HCT116 (cell line): ENCODE results near the gene MZT2B. TPM values are rescaled to one million over a fixed set of nuclear protein-coding genes. Genes with fewer than 3 reads are reported as not detected.
"Not testable (repeated sequence)": the region's sequence is repeated elsewhere in the genome, so short reads cannot be mapped to it uniquely, and the experiment has no call there.

Experiments
- ATAC-seq: fragments of 200-7000 bp; cut with Tn5 transposase; 2 replicates; pipeline ENCODE4 v1.9.1; 2020; ENCODE audit warnings: mild to moderate bottlenecking, moderate library complexity
- BruUV-seq: library from RNA; stranded (reverse); fragments of 400-500 nt; replicated peaks from 2 replicates; lab custom pipeline; 2021; lab: Mats Ljungman, UMichigan
- CTCF ChIA-PET: fragments of 300-600 bp; sonication (Branson Sonifier 250); formaldehyde crosslinking; loops from one replicate; lab custom pipeline; 2021; ENCODE audit warnings: antibody characterized with exemption; lab: Charles Lee
- POLR2A ChIA-PET: fragments of 300-600, 350-600 bp; sonication (Branson Sonifier 250); formaldehyde crosslinking; loops from one replicate; lab custom pipeline; 2021; ENCODE audit warnings: antibody characterized with exemption; lab: Charles Lee
- RAD21 ChIA-PET, 2 experiments: fragments of 300-600 bp; sonication (Branson Sonifier 250); formaldehyde crosslinking; loops; one replicate each; lab custom pipeline; 2023; ENCODE audit warnings: low total read pairs in 2 of 2; ENCODE audit not compliant: uncharacterized antibody in 2 of 2, unreplicated experiment in 2 of 2, low non-redundant PET in 1 of 2; lab: Charles Lee
- DNase-seq: peaks from one replicate; pipeline ENCODE4 v3.0.0-alpha.2; 2010; ENCODE audit warnings: low read depth, low spot score
- H2AFZ ChIP-seq: fragments of 200-600 bp; shearing (Covaris generic), sonication (generic); 2 replicates; pipeline ENCODE4 v1.6.1; 2017; ENCODE audit warnings: low read depth, mixed run types, mixed read lengths, antibody characterized with exemption, low read length; ENCODE audit not compliant: poor library complexity, severe bottlenecking
- H3K27ac ChIP-seq: 2 replicates; pipeline ENCODE4 v1.5.1; 2012; ENCODE audit warnings: low read depth, low read length
- H3K27me3 ChIP-seq: fragments of 200-600 bp; sonication (generic); 2 replicates; pipeline ENCODE4 v1.6.1; 2016; ENCODE audit warnings: mixed run types, low read length, mixed read lengths; ENCODE audit not compliant: insufficient read depth
- H3K36me3 ChIP-seq, 2 experiments: fragments of 200-500 bp in 1 of 2; fragments of 200-600 bp in 1 of 2; sonication (Bioruptor generic) in 1 of 2; sonication (generic) in 1 of 2; 2 replicates each; pipeline versions ENCODE4 v1.5.1 to v1.6.1; 2014 to 2016; ENCODE audit warnings: low read length in 2 of 2, inconsistent platforms in 1 of 2, mixed read lengths in 1 of 2, mixed run types in 1 of 2; ENCODE audit not compliant: insufficient read depth in 2 of 2, control insufficient read depth in 1 of 2
- H3K4me1 ChIP-seq, 2 experiments: fragments of 200-600 bp in 1 of 2; sonication (generic) in 1 of 2; 2 replicates each; pipeline versions ENCODE4 v1.5.1 to v1.6.1; 2012 to 2017; ENCODE audit warnings: low read length in 2 of 2, inconsistent platforms in 1 of 2, mild to moderate bottlenecking in 1 of 2, mixed read lengths in 1 of 2, mixed run types in 1 of 2, moderate library complexity in 1 of 2; ENCODE audit not compliant: insufficient read depth in 2 of 2, control insufficient read depth in 1 of 2
- H3K4me2 ChIP-seq: fragments of 200-600 bp; sonication (generic); 2 replicates; pipeline ENCODE4 v1.6.1; 2017; ENCODE audit warnings: mixed run types, low read length, mixed read lengths
- H3K4me3 ChIP-seq, 2 experiments: fragments of 200-600 bp in 1 of 2; sonication (generic) in 1 of 2; replicated peaks in 1 of 2; 2 replicates each; pipeline ENCODE4 v1.5.1; 2011 to 2016; ENCODE audit warnings: low read length in 2 of 2, control low read depth in 1 of 2, low read depth in 1 of 2, mild to moderate bottlenecking in 1 of 2, mixed read lengths in 1 of 2, mixed run types in 1 of 2
- H3K79me2 ChIP-seq: fragments of 200-600 bp; sonication (generic); 2 replicates; pipeline ENCODE4 v1.6.1; 2017; ENCODE audit warnings: mild to moderate bottlenecking, mixed run types, low read length, moderate library complexity, mixed read lengths; ENCODE audit not compliant: insufficient read depth
- H3K9ac ChIP-seq: fragments of 200-600 bp; sonication (generic); 2 replicates; pipeline ENCODE4 v1.6.1; 2016; ENCODE audit warnings: low read length, mixed read lengths
- H3K9me2 ChIP-seq: fragments of 200-600 bp; sonication (generic), shearing (Covaris generic); 2 replicates; pipeline ENCODE4 v1.6.1; 2017; ENCODE audit warnings: mixed run types, mild to moderate bottlenecking, moderate library complexity; ENCODE audit not compliant: insufficient read depth
- H3K9me3 ChIP-seq, 2 experiments: fragments of 200-500 bp in 1 of 2; fragments of 200-600 bp in 1 of 2; sonication (Bioruptor generic) in 1 of 2; sonication (generic) in 1 of 2; 2 replicates each; pipeline ENCODE4 v1.6.1; 2014 to 2017; ENCODE audit warnings: low read length in 2 of 2, mixed read lengths in 2 of 2, inconsistent platforms in 1 of 2, low read depth in 1 of 2, mild to moderate bottlenecking in 1 of 2, mixed run types in 1 of 2, moderate library complexity in 1 of 2; ENCODE audit not compliant: control insufficient read depth in 1 of 2, insufficient read depth in 1 of 2
- H4K20me1 ChIP-seq: fragments of 200-600 bp; sonication (generic), shearing (Covaris generic); 2 replicates; pipeline ENCODE4 v1.6.1; 2017; ENCODE audit warnings: mixed run types, mild to moderate bottlenecking, moderate library complexity; ENCODE audit not compliant: insufficient read depth
- SIN3A ChIP-seq: IDR thresholded peaks from 2 replicates; pipeline ENCODE4 v1.6.1; 2012; ENCODE audit warnings: low read depth
- intact Hi-C: fragments of 100-400 bp; cut with micrococcal nuclease; formaldehyde crosslinking; loops from 2 replicates; pipeline ENCODE4 v1.10.0; 2022
- total RNA-seq: library from RNA; stranded (reverse); gene quantifications from one replicate; pipeline ENCODE4 v1.2.1, GENCODE V29; 2021; ENCODE audit not compliant: unreplicated experiment

MZT2B gene
- total RNA-seq, 1 experiment from 2014 or later, result 334 TPM

- H3K4me3 ChIP-seq, H3K79me2 ChIP-seq, H3K9me3 ChIP-seq, BruUV-seq, H3K9me2 ChIP-seq, H3K4me2 ChIP-seq, H3K9ac ChIP-seq, POLR2A ChIA-PET, H4K20me1 ChIP-seq, intact Hi-C loops, H3K27ac ChIP-seq, H3K36me3 ChIP-seq, CTCF ChIA-PET, ATAC-seq, H2AFZ ChIP-seq, RAD21 ChIA-PET, H3K4me1 ChIP-seq, DNase-seq, H3K27me3 ChIP-seq: not testable (repeated sequence)
Observed at GRCh38 chr2:130154423-130154770, 27.7 kb upstream of the MZT2B start.

DNA sequence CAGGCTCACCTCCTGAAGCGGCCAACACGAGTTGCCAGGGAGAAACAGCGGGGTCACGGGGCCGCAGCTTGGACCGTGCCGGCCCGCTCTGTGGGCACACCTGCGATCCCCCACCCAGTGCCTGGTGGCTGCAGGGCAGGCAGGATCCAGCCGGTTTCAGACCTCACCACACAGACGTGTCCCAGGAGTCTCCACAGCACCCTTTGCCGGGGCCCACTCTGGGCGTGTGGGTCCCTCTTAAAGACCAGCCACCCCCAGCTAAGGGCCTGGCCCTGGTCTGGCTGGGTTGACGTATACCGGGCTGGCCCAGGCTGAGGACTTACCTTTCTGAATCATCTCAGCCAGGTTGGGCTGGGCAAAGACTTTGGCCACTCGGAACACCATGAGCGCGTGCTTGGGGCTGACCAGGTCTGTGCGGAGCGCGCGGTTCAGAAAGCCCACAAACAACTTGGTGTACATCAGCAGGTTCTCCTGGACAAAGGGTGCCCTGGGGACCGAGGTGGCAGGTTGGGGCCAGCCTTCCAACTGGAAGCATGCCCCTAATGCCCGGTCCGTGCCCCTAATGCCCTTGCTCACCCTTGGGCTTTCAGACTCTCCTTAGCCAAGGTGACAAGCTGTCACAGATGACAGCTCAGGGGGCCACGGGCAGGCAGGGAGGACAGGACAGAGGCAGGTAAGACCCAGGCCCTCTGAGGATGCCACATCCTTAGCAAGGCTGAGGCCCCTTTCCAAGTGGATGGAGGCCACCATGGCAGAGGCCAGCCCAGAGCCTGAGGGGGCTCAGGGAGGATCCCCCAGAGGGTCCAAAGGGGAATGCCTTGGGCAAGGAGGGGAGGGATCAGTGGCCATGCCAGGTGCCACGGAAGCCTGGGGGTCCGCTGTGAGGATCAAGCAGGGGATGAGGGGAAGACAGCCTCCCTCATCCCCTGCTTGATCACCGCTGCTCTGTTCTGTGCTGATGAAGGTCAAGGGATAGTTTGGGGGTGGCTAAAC is 27.0 kb upstream of the MZT2B start:
- no peak for ATAC-seq

More for the DNA sequence above, 27.0 kb upstream of the MZT2B start:
- Histone ChIP-seq H3K4me1 (no peaks in the 10 kb centered on the region), H3K27ac (no peak overlapping the region), H3K36me3 (peaks cover 0 to 5% of the 10 kb centered on the region in 2 experiments; a peak in 1 of 4 replicates), H3K9me2 (no peaks in the 10 kb centered on the region), H3K27me3 (no peaks in the 10 kb centered on the region), H3K79me2 (no peaks in the 10 kb centered on the region), H4K20me1 (no peaks in the 10 kb centered on the region), H3K4me3 (no peak overlapping the region), H3K4me2 (no peak overlapping the region), H2AFZ (no peak overlapping the region), H3K9me3 (no peaks in the 10 kb centered on the region), H3K9ac (no peak overlapping the region)
- DNase-seq, result no peak
- no peak for TF ChIP-seq SIN3A
- ChIA-PET POLR2A (no interaction called here), CTCF (interaction anchor here (1.0 to 1.4 kb wide), 4 partner anchors 176 to 218 kb away, joined by 3 to 7 read pairs (median 4); no protein-coding TSS in a partner anchor), RAD21 (interaction anchor here in 1 of 2 experiments (1.2 kb wide), 1 partner anchor 177 kb away, joined by 3 read pairs; no protein-coding TSS in a partner anchor)
- no TSS peak for BruUV-seq
- intact Hi-C loops, result no loop called here
